GM11168 (cell line): ENCODE measurements around the gene FBXO7.

Experiments
- in situ Hi-C: fragments of 300-500 bp; cut with MboI; formaldehyde crosslinking; loops from one replicate; pipeline ENCODE4 v1.12.0; 2022; ENCODE audit warnings: low sequenced_read_pairs; ENCODE audit not compliant: unreplicated experiment

FBXO7 gene

DNA sequence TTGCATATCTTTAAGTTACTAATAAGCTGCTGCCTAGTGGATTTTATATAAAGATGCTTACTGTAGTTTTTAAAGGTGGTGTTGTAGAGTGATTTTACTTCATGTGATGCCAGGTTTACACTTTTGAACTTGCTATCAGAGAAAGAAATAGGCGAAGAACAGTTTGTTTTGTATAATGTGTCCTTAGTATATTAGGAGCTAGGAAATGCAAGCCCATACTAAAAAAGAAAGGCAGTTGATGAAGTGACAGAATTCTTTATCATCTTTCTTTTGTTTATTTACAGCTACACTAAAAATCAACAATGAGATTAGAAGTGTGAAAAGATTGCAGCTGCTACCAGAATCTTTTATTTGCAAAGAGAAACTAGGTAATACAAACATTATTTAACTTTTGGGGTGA lies 12.8 kb downstream of the FBXO7 start:
- in situ Hi-C loops = no loop called here

DNA sequence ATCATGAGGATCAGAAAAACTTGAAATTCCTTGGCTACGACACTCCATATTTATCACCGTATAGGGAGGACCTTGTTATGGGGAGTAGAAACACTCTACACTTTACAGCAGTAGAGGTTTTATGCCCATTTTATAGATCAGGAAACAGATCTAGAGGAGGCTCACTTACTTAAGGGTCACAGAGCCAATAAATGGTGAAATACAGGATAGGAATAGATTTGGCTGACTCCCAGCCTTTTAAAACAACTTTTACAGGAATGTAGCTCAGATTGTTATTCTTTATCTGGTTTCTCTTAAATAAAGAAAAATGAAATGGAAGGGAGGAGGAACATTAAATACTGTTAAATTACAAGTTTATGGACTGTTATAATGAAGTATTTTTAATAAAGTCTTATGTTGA lies 14.8 kb downstream of the FBXO7 start:
- in situ Hi-C loops = no loop called here

DNA sequence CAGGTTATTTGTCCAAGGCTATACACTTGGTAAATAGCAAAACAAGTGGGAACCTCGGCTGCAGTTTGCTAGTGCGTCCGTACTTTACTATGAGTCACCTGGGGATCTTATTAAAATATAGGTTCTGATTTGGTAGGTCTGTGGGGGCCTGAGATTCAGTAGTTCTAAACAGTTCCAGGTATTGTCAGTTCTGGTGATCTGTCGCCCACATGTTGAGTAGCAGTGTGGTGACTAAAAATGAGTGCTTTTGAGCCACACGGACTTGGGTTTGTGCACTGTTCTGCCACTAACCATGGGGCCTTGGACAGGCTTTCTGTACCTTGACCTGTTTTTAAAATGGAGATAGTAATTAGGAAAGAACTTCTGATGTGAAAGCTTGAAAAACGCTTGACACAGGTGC lies 15.7 kb downstream of the FBXO7 start:
- in situ Hi-C loops = no loop called here

DNA sequence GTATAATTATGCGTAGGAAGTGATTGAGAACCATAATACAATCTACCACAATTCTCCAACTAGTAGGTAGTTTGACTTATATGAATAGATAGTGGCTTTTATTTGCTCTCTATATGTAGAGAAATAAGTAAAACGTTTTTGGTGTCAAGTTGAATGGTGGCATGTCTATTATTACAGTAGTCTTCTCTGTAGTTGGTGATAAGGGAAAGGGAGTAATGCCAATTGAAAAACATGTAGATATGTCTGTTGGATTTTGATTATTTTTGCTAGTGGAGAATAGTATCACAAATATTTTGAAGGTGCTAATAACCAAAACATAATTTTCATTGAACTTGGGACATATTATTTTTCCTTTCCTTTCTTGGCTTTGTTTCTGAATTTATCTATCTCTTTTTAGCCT lies 17.5 kb downstream of the FBXO7 start:
- in situ Hi-C loops = no loop called here

DNA sequence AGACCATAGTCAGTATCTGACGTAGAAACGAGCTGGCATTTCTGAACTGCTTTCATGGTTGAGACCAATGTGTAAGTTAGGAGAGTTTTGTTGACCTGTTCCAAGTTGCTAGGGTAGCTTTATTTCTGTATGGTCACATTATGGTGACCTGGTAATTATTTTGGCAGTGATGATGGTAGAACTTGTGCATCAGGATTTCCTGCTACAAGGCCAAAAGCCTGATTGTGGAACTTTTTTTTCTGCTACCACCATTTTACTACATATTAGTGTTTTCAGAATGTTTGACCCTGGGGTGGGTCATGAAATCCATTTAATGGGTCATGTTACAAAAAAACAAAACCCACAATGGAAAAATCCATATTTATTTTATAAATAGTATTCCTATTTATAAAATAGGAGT lies 18.9 kb downstream of the FBXO7 start:
- in situ Hi-C loops = no loop called here

DNA sequence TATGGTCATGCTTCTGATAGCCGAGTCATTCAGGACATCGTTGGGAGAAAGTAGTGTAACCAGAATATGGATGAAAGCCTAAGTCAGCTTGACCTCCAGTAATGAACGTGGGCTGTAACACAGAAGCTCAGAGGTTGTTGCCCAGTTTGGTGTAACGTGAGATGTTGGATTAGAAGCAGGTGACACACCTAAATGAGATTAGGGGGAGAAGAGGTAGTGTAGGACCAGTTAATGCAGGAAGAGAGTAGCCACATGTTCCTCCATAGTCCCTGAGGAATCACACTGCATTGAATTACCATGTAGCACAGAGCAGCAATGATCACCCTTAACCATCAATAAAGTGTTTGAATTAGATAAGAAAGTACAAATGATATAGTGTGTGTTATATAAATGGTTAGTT lies 20.4 kb downstream of the FBXO7 start:
- in situ Hi-C loops = no loop called here

DNA sequence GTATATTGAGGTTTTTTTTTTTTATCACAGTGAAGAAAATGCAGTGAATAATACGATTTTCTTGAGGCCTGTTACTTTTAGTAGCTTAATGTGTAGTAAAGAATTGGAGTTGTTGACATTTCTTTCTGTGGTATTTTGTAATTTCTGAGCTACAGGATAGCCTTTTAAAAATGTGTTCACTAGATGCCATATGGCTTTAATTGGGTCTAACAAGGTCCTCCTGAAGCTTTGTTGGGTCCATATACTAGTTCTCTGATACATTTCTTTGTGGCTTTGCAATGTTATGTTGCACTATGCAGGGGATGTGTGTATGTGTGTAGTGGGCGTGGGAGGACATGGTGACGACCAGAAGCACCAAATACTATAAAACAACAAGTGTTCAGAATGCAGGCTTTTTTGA lies 25.1 kb downstream of the FBXO7 start:
- in situ Hi-C loops = no loop called here

DNA sequence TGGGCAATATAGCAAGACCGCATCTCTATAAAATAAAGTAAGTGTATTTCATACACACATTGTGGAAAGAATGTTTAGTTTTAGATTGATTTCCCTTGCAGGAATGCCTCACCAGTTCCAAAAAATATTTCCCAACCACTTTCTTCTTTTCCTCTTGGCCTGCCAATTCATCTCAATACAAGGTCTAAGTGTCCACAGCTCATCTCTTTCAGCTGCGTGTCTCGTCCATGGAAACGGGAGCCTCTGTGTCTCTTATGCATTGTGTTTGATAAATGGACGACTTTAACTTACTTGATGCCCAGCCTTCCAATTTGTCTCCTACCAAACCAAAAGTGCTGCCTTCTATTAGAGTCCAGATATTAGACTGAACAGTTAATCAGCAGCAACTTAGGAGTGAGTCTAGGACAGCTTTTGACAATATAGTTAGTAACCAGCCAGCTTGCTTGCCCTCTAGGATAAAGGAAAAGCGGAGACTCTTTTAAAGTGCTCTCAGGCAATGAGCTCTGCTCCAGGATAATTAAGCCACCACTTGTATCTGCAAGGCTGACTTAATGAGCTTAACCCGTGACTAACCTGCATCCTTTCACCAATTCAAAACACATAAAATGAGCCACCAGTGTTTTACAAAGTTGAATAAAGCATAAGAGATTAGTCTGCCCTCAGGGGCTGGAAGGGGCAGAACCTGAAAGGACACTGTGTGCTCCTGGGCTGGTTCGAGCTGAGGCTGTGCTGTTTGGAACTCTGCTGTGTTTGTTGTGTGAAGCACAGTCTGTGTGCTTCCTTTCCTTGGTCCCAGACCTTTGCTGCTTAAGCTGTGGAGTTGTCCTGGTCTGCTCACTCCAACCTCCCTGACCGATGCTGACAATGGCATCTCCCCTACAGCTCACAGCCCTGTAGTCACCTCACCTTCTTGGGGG lies 27.5 kb downstream of the FBXO7 start:
- in situ Hi-C loops = no loop called here

DNA sequence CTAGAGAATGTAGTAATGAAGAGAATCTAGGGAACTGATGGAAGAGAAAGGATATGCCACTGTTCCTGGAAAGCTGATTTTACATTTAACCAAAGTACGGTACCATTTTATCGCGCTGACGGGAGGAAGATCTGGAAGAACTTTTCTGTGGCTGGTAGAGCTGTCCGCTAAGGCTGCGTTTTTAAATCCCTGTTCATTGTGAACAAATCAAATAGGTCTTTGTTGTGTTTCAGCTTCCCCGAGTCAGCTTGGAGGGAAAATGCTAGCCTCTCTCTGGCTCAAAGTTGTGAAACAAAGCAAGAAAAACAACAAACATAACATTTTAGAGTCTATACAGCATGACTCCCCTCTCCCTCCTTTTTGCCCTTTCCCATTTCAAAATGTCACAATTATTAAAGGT lies 34.4 kb downstream of the FBXO7 start:
- in situ Hi-C loops = no loop called here

DNA sequence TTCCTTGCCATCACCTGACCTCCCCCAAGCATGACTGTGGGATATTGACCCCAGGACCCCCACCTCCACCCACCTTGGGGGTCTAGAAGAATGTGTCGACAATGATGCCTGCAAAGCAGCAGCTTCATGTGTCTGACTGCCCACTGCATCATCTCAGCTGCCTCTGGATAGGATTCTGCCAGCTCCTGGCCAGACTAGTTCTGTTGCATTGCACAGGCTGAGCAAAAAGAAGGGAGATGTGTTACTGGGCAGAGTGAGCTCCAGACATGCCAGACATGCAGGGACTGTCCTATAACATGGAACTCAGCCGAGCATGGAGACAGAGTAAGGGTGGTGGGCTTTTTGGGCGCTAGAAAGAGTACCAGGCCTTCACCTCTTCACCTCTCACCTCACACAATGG lies 36.7 kb downstream of the FBXO7 start:
- in situ Hi-C loops = no loop called here

DNA sequence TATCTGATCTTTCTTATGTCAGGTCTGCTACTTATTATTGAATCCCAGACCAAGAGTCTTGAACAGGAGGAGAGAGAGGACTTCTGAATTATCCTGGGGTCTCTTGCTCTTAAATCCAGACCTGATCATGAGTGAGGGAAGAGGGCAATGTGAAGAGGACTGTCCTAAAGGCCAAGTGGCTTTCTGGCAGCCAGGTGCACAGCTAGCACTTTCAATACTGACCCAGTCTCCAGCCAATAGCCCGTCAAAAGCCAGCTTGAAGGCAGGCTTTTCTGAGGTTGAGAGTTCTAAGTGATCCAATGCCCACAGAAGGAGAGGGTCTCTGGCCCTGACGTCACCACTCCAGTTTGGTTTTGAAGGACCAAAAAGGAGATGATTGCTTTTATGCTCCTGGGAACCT lies 37.2 kb downstream of the FBXO7 start:
- in situ Hi-C loops = no loop called here

DNA sequence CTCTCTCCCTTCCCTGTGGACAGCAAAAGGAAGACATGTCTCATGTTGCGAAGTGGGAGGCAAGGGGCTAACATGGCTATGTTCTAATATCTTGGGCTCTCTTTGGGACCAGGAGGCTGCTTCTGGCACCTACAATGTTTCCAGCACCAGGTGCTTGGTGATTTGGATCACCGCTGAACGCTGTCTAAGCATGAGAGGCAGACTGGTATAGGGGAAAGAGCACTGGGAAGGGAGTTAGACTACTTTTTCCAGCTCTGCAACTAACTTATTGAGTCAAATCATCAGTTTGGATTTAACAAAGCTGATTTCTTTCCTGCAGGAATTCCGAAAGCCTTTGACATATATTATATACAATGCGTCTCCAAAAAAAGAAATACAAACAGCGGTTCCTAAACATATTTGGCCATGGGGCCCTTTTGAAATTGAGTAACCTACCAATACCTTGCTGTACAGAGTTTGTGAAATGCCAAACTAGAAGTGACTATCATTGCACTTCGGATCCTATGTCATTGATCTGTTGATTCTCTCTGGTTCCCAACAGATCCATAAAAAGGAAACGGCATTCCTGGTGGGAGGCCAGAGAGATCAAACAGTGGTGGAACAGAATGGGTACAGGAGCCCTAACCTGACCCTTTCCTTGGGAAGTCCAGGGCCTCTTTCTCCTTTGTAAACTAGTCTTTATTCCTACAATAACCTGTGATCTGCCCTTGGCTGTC lies 37.8 kb downstream of the FBXO7 start:
- in situ Hi-C loops = no loop called here

DNA sequence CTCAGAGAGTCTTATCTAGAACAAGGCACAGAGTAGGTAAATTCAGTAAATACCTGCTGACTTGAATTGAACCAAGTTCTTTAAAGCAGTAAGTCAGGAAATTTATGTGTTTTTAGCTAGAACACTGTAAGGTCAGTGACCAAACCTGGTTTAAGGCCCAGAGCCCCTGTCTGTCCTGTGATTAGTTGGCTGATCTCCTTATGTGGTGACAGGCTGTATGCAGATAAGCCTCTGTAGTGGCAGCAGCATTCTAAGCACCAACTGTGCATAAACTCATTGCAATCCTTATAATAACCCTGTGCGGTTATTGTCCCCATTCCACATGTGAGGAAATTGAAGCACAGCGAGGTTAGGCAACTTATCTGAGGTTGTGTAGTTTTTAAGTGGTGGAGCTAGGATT lies 40.5 kb downstream of the FBXO7 start:
- in situ Hi-C loops = no loop called here

DNA sequence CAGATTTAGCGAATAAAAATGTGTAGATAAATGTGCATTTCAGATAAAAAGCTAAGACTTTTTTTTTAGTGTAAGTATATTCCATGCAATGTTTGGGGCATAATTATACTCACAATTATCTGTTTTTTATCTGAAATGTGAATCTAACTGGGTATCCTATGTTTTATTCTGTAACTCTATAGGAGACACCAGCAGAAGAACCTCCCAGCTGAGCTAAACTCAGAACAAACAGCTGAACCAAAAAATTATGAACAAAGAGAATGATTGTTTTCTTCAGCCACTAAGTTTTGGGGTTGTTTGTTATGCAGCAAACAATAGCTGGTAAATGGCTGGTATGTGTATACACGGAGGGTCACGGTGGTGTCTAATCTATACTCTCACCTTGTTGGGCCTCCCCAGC lies 42.9 kb downstream of the FBXO7 start:
- in situ Hi-C loops = no loop called here

DNA sequence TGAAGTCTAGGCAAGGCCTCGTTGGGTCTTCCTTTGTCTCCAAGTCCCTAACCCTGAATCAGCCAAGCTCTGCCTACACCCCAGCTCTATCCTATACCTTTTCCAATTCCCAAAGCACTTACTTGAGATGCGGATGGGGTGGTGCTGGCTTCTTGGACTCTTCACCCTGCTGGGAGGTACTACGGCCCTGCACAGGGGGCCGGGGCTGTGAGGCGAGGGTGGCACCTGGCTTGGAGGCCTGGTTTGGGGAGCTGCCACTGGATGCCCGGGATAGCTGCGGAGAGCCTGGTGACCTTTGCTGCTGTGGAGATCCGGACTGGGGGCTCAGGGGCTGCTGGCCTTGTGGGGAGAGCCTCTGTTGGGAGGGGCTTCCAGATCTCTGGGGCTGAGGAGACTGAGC lies 43.3 kb downstream of the FBXO7 start:
- in situ Hi-C loops = no loop called here

DNA sequence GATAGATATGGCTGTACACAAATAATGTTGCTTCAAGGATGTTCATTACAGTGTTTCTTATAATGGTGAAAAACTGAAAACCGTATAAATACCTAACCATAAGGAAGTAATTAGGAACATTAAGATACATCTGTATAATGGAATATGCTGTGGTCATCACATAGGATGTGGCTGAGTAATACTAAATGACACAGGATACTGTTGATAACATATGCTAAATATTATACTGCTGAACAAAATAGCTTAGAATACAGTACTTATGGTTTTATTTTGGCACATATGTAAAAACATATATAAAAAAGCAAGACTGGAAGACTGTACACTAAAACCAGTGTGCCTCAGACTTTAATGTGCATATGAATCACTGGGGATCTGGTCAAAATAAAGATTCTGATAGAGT lies 43.8 kb downstream of the FBXO7 start:
- in situ Hi-C loops = no loop called here

DNA sequence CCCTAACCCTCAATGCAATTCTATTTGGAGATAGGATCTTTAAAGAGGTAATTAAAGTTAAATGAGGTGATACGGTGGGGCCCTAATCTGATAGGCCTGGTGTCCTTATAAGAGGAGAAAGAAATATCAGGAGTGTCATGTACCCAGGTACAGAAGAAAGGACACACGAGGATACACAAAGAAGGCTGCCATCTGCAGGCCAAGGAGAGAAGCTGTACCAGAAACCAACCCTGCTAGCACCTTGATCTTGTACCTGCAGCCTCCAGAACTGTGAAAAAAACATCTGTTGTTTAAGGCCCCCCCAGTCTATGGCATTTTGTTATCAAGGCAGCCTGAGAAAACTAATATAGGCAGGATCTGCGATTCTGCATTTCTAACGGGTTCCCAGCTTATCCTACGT lies 44.2 kb downstream of the FBXO7 start:
- in situ Hi-C loops = no loop called here

DNA sequence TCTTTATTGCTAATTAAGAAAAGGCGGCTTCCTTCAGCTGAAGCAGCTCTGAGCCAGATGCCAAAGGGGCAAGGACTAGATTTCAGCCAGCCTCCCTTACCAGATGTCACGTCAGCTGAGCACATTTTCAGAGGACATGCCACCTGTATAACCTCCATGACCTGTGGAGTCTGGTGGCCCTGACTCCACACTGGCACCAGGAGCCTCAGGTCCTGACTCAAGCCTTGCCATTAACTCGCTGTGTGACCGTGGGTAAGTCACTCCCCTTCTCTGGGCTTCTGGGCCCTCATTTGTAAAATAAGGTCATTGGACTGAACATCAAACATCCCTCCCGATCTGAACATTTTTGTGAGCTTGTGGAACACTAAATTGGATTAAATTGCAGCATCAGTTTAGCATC lies 46.0 kb downstream of the FBXO7 start:
- in situ Hi-C loops = no loop called here

DNA sequence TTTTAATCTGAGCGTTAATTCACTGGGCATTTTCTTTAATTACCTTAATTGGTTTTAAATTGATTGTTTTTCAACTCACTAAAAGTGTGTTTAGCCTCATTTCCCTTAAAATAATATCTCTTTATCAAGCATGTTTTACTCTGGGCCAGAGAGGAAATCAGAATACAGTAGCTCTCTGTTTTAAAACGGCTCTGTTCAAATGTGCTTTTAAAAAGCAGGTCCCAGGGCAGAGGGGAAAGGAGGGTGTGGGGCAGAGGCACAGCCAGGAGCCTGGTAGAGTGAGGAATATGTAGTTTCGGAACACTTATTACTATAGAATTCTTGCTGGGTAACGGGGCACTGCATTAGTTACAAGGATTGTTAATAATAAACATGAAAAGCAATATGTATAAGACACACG lies 47.6 kb downstream of the FBXO7 start:
- in situ Hi-C loops = no loop called here

DNA sequence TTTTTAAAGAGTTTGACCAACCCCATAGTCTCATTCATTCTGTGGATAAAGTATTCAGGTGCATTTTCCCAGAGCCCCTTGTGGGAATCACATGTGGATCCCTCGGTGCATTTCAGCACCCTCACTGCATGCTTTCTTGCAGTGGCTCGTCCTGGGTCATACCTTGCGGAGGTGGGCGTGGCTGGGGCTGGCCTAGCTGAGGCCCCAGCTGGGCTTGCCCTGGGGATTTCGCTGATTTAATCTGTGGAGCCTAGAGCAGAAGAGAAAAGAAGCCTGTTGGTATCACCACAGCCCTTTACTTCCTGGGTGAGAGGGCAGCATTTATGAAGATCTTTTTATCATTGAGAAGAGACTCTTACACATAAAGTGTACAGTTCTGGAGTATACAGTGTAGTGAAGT lies 53.1 kb downstream of the FBXO7 start:
- in situ Hi-C loops = loop anchor here (5.0 kb wide), 1 partner anchor 270 kb away; no protein-coding TSS in a partner anchor

DNA sequence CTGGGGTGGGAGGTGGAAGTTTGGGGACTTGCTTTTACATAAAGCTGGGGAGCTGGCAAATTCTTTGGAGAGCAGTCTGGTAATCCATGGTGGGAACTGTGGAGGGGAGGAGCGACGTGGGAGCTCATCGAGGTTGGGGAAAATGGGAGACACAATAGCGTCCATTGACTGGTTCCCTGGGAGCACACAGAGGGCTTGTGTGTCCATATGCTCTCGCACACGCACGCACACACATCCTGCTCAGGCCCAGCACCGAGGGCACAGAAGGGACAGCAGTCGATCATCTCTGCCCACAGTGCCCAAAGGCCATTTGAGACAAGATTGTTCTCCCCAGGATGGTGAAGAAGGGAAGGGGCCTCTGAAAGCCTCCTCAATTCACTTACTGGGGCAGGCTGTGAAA lies 53.7 kb downstream of the FBXO7 start:
- in situ Hi-C loops = loop anchor here (5.0 kb wide), 1 partner anchor 269 kb away; no protein-coding TSS in a partner anchor
